OCI-LY1 (cell line): ENCODE data around the gene SLC16A13.

ENCODE experiments used
- H2AFZ ChIP-seq: fragments of 200-600 bp; sonication (generic), shearing (Covaris generic); 2 replicates; pipeline ENCODE4 v1.6.0; 2014; ENCODE audit warnings: antibody characterized with exemption, mild to moderate bottlenecking, low read length
- H3F3A ChIP-seq: fragments of 200-600 bp; sonication (generic), shearing (Covaris generic); 2 replicates; pipeline ENCODE4 v1.6.0; 2014; ENCODE audit warnings: mild to moderate bottlenecking, antibody characterized with exemption, low read length, moderate library complexity; ENCODE audit not compliant: insufficient read depth
- H3K27ac ChIP-seq: fragments of 200-600 bp; sonication (generic); 2 replicates; pipeline ENCODE4 v1.5.1; 2014; ENCODE audit warnings: low read length, mixed run types, mild to moderate bottlenecking, low read depth; ENCODE audit not compliant: poor library complexity, severe bottlenecking
- H3K27me3 ChIP-seq: fragments of 200-600 bp; sonication (generic); 2 replicates; pipeline ENCODE4 v1.6.0; 2014; ENCODE audit warnings: antibody characterized with exemption, mild to moderate bottlenecking, low read length, moderate library complexity; ENCODE audit not compliant: insufficient read depth
- H3K36me3 ChIP-seq: fragments of 200-600 bp; sonication (generic); 2 replicates; pipeline ENCODE4 v1.6.1; 2014; ENCODE audit warnings: mild to moderate bottlenecking, antibody characterized with exemption, low read length, moderate library complexity, mixed read lengths; ENCODE audit not compliant: insufficient read depth
- H3K4me1 ChIP-seq: fragments of 200-600 bp; sonication (generic); 2 replicates; pipeline ENCODE4 v1.5.1; 2014; ENCODE audit warnings: mild to moderate bottlenecking, low read length, moderate library complexity; ENCODE audit not compliant: insufficient read depth, severe bottlenecking
- H3K4me2 ChIP-seq: fragments of 200-600 bp; sonication (generic), shearing (Covaris generic); 2 replicates; pipeline ENCODE4 v1.6.1; 2014; ENCODE audit warnings: low read length
- H3K4me3 ChIP-seq: fragments of 200-600 bp; sonication (generic); 2 replicates; pipeline ENCODE4 v1.5.1; 2014; ENCODE audit warnings: low read length, low read depth, mild to moderate bottlenecking, mixed read lengths; ENCODE audit not compliant: poor library complexity, severe bottlenecking
- H3K79me2 ChIP-seq: fragments of 200-600 bp; shearing (Covaris generic); 2 replicates; pipeline ENCODE4 v1.6.1; 2016; ENCODE audit warnings: mixed run types, low read length, mixed read lengths; ENCODE audit not compliant: insufficient read depth
- H3K9ac ChIP-seq: fragments of 200-600 bp; sonication (generic), shearing (Covaris generic); 2 replicates; pipeline ENCODE4 v1.6.1; 2014; ENCODE audit warnings: mild to moderate bottlenecking, low read length, mixed read lengths
- H3K9me2 ChIP-seq: fragments of 200-600 bp; sonication (generic), shearing (Covaris generic); 2 replicates; pipeline ENCODE4 v1.6.1; 2014; ENCODE audit warnings: low read depth, mild to moderate bottlenecking, low read length, mixed read lengths
- H3K9me3 ChIP-seq: fragments of 200-600 bp; shearing (Covaris generic); 2 replicates; pipeline ENCODE4 v1.6.1; 2014; ENCODE audit warnings: low read length, mixed read lengths
- H4K20me1 ChIP-seq: fragments of 200-600 bp; sonication (generic), shearing (Covaris generic); 2 replicates; pipeline ENCODE4 v1.6.0; 2016; ENCODE audit warnings: mild to moderate bottlenecking, low read length; ENCODE audit not compliant: insufficient read depth
- CTCF ChIP-seq: fragments of 200-600 bp; sonication (generic), shearing (Covaris generic); IDR thresholded peaks from 2 replicates; pipeline ENCODE4 v1.5.1; 2017; ENCODE audit warnings: mild to moderate bottlenecking, antibody characterized with exemption, low read length, moderate library complexity, mixed read lengths
- EZH2 ChIP-seq: fragments of 200-600 bp; sonication (generic), shearing (Covaris generic); IDR thresholded peaks from 2 replicates; pipeline ENCODE4 v1.8.0; 2017; ENCODE audit warnings: borderline replicate concordance, mixed run types, mild to moderate bottlenecking, antibody characterized with exemption, low read length, moderate library complexity, mixed read lengths

Gene SLC16A13

GRCh38 chr17:7041607-7042500 is 6.0 kb downstream of the SLC16A13 start:
- Histone ChIP-seq H3K4me3 (no peak overlapping the region), H3K4me1 (peaks cover 27% of the 10 kb centered on the region), H3K27me3 (no peaks in the 10 kb centered on the region), H3K27ac (no peak overlapping the region), H3K79me2 (no peaks in the 10 kb centered on the region), H3K9me3 (no peaks in the 10 kb centered on the region), H4K20me1 (no peaks in the 10 kb centered on the region), H2AFZ (no peak overlapping the region), H3K9ac (no peak overlapping the region), H3K9me2 (no peaks in the 10 kb centered on the region), H3K4me2 (no peak overlapping the region), H3F3A (no peaks in the 10 kb centered on the region), H3K36me3 (no peaks in the 10 kb centered on the region; the same call in 1 of the 2 replicates)
- TF ChIP-seq EZH2 (no peak), CTCF (no peak)

GRCh38 chr17:7042501-7043181 is 6.8 kb downstream of the SLC16A13 start:
- no peaks in the 10 kb centered on the region for H4K20me1 ChIP-seq
- H3K4me3 ChIP-seq = no peak overlapping the region
- H3K4me2 ChIP-seq = no peak overlapping the region
- H3K27me3 ChIP-seq = no peaks in the 10 kb centered on the region
- no peak overlapping the region for H3K27ac ChIP-seq
- peaks cover 29% of the 10 kb centered on the region for H3K4me1 ChIP-seq
- H3K9me2 ChIP-seq = no peaks in the 10 kb centered on the region
- no peaks in the 10 kb centered on the region for H3K79me2 ChIP-seq
- TF ChIP-seq CTCF (no peak), EZH2 (no peak)
- H3K36me3 ChIP-seq = no peaks in the 10 kb centered on the region; the same call in 1 of the 2 replicates
- H3K9ac ChIP-seq = no peak overlapping the region
- no peaks in the 10 kb centered on the region for H3K9me3 ChIP-seq
- no peaks in the 10 kb centered on the region for H3F3A ChIP-seq
- H2AFZ ChIP-seq = no peak overlapping the region

GRCh38 chr17:7043182-7043496 is 7.3 kb downstream of the SLC16A13 start:
- Histone ChIP-seq H3K4me3 (no peak overlapping the region), H3K79me2 (no peaks in the 10 kb centered on the region), H2AFZ (no peak overlapping the region), H3K9ac (no peak overlapping the region), H3K9me2 (no peaks in the 10 kb centered on the region), H3K27ac (no peak overlapping the region), H4K20me1 (no peaks in the 10 kb centered on the region), H3K36me3 (no peaks in the 10 kb centered on the region; the same call in 1 of the 2 replicates), H3F3A (no peaks in the 10 kb centered on the region), H3K4me2 (no peak overlapping the region), H3K4me1 (peaks cover 29% of the 10 kb centered on the region), H3K9me3 (no peaks in the 10 kb centered on the region), H3K27me3 (no peaks in the 10 kb centered on the region)
- TF ChIP-seq CTCF = no peak
- TF ChIP-seq EZH2 = no peak
